Thoracic aorta (tissue), 2 donors: ENCODE measurements around the gene SLC7A7. TPM values are rescaled to one million over a fixed set of nuclear protein-coding genes. Genes with fewer than 3 reads are reported as not detected.
"Not testable (repeated sequence)": the region's sequence is repeated elsewhere in the genome, so short reads cannot be mapped to it uniquely, and the experiment has no call there.

Experiments used
- ATAC-seq: fragments of 150-250 bp; one replicate; pipeline ENCODE4 v1.8.0; 2017; ENCODE audit warnings: low read depth; ENCODE audit not compliant: insufficient number of reproducible peaks, low FRiP score
- DNase-seq: peaks from one replicate; pipeline ENCODE4 v3.0.0-alpha.2; 2020; ENCODE audit warnings: low spot score
- H3K27ac ChIP-seq, 2 donors: fragments of 200-600 bp; sonication (generic); 1 replicate in 1 of 2; 2 replicates in 1 of 2; pipeline ENCODE4 v1.5.1; 2016; ENCODE audit warnings: mild to moderate bottlenecking in 2 of 2, moderate library complexity in 2 of 2
- H3K27me3 ChIP-seq: fragments of 200-600 bp; sonication (generic); replicated peaks from 2 replicates; pipeline ENCODE4 v1.6.0; 2016; ENCODE audit warnings: mild to moderate bottlenecking; ENCODE audit not compliant: insufficient read depth
- H3K36me3 ChIP-seq: fragments of 200-600 bp; sonication (generic); one replicate; pipeline ENCODE4 v1.5.1; 2016
- H3K4me1 ChIP-seq, 2 donors: fragments of 200-600 bp; sonication (generic); 1 replicate in 1 of 2; 2 replicates in 1 of 2; pipeline versions ENCODE4 v1.5.1 to v1.6.0; 2016; ENCODE audit warnings: low read depth in 2 of 2, mild to moderate bottlenecking in 1 of 2; ENCODE audit not compliant: control insufficient read depth in 1 of 2
- H3K4me3 ChIP-seq: fragments of 200-600 bp; sonication (generic); 2 replicates; pipeline ENCODE4 v1.5.1; 2016; ENCODE audit warnings: mild to moderate bottlenecking
- H3K9me3 ChIP-seq: fragments of 200-600 bp; sonication (generic); 2 replicates; pipeline ENCODE4 v1.5.1; 2016
- CTCF ChIP-seq: fragments of 200-600 bp; sonication (generic); IDR thresholded peaks from one replicate; pipeline ENCODE4 v1.5.1; 2019; ENCODE audit warnings: antibody characterized with exemption
- total RNA-seq, 2 donors: library from RNA; depleted of rRNA; stranded (reverse); fragments of >200 nt; gene quantifications; one replicate each; pipeline versions ENCODE4 v1.1.0 to v1.2.3, GENCODE V29; 2016

Gene SLC7A7
- total RNA-seq, 2 donors from 2014 or later: 34.4 to 38.5 TPM

DNA sequence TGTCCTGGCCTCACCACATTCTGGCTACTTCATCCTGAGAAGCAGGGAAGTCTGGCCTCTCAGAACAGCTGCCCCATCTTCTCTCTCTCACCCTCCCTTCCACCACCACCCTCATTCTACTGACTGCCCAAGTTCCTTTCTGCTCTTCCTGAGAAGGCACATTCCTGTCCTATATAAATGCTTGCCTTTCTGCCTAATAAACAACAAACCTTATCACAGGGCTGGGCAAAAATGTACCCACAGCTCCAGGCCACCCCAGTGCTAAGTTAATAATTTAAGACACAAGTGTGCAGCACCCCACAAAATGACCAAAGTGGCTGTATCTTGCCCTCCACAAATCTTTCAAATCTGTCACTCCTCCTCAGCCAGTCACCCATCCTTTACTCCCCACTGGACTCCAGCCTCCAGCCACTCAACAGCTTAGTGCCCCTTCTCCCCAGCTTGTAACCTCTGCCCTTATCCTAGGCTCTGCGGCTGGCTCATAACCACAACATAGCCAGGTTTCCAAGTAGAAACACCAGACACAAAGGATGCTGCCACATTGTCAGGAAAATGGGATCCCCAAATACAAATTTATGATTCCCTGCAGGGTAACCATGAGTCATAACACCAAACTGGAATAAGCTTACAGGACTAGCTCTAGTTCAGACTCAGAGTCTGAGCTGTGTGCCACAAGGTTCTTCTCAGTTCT is 33.8 kb downstream of the SLC7A7 start:
- no peaks in the 10 kb centered on the region for H3K27me3 ChIP-seq

DNA sequence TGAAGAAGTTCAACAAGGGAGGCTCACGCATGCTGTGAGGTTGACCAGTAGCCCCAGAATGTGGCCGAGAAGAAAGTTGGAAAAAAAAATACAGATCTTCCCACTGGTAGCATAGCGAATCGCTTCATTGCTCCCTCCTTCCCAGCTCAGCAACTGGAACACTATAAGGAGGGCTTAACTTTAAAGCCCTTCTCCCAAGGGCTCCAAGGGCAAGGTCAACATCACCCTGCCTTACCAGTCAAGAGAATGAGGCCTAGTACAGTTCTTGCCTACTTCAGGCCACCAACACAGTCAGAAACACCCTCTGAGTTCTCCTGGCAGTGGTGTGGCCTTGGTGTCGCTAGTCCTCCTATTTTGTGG is 34.3 kb downstream of the SLC7A7 start:
- Histone ChIP-seq H3K27me3 (no peaks in the 10 kb centered on the region), H3K4me3 (no peak overlapping the region), H3K36me3 (no peaks in the 10 kb centered on the region), H3K4me1 (peaks cover 0 to 8% of the 10 kb centered on the region in 2 donors), H3K27ac (peak overlapping the region in 1 of 2 donors; percentile 38), H3K9me3 (no peaks in the 10 kb centered on the region)
- no peak for TF ChIP-seq CTCF
- ATAC-seq (no peak), DNase-seq (no peak)

More for the DNA sequence above, 33.8 kb downstream of the SLC7A7 start:
- Histone ChIP-seq H3K4me1 (peaks cover 0 to 8% of the 10 kb centered on the region in 2 donors), H3K4me3 (no peak overlapping the region), H3K27ac (no peak overlapping the region), H3K36me3 (no peaks in the 10 kb centered on the region), H3K9me3 (no peaks in the 10 kb centered on the region)
- ATAC-seq (no peak), DNase-seq (no peak)
- TF ChIP-seq CTCF: no peak

DNA sequence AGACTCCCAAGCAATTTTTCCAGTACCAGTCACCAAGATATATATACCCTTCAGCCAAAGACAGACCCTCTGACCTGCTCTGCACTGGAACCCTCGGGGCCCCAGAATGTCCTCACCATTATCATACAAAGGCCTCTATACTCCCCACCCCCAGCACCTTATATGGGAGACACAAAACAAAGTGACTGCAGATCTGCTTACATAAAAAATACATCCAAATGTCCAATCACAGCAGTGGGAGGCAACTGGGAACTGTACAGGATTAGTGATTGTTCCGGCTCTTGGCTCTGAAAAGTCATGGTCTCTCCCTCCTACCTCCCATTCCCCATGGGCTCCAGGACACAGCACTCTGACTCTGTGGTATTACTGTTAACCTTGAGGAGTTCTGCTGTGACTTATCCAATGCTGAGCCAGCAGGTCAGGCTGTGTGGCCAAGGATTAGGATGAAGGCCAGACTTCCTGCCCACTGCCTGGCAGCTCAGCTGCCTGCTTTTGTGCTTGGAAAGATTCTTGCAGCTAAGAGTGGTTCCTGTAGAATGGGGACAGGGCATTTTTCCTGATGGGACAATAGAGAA is 35.0 kb downstream of the SLC7A7 start:
- ATAC-seq (no peak), DNase-seq (no peak)
- H3K4me1 ChIP-seq: peaks cover 0 to 8% of the 10 kb centered on the region in 2 donors
- TF ChIP-seq CTCF: no peak
- no peak overlapping the region for H3K4me3 ChIP-seq
- no peaks in the 10 kb centered on the region for H3K27me3 ChIP-seq
- H3K27ac ChIP-seq: peak overlapping the region in 1 of 2 donors; percentile 38
- peaks cover 6% of the 10 kb centered on the region for H3K36me3 ChIP-seq
- no peaks in the 10 kb centered on the region for H3K9me3 ChIP-seq

GRCh38 chr14:22778084-22778483 is 37.2 kb downstream of the SLC7A7 start:
- Histone ChIP-seq H3K4me1 (peaks cover 0 to 8% of the 10 kb centered on the region in 2 donors), H3K9me3 (no peaks in the 10 kb centered on the region), H3K27ac (no peak overlapping the region), H3K27me3 (no peaks in the 10 kb centered on the region), H3K4me3 (no peak overlapping the region), H3K36me3 (peaks cover 10% of the 10 kb centered on the region)
- ATAC-seq: no peak
- no peak for DNase-seq
- no peak for TF ChIP-seq CTCF

- DNase-seq, H3K9me3 ChIP-seq, ATAC-seq, H3K27me3 ChIP-seq, H3K4me3 ChIP-seq, H3K4me1 ChIP-seq, H3K27ac ChIP-seq: not testable (repeated sequence)
- peaks cover 12% of the 10 kb centered on the region for H3K36me3 ChIP-seq
These were observed 38.4 kb downstream of the SLC7A7 start for GRCh38 chr14:22776849-22777248.
